MM.1S (cell line): ENCODE data around the gene SLC6A7.

Experiments used
- EZH2 ChIP-seq: fragments of 300-600 bp; sonication (generic); optimal IDR thresholded peaks from 2 replicates; pipeline ENCODE3; 2017; ENCODE audit warnings: low read depth, mild to moderate bottlenecking, antibody characterized with exemption, low read length, mixed read lengths
- EZH2phosphoT487 ChIP-seq: fragments of 300-600 bp; sonication (generic); IDR thresholded peaks from 2 replicates; pipeline ENCODE4 v1.6.1; 2018; ENCODE audit warnings: antibody characterized with exemption, low read length
- TF ChIP-seq, protein P1 (sequence below): fragments of 300-600 bp; sonication (generic); IDR thresholded peaks from 2 replicates; pipeline ENCODE4 v1.5.1; 2016; ENCODE audit warnings: antibody characterized with exemption, low read length, mixed read lengths

DNA sequence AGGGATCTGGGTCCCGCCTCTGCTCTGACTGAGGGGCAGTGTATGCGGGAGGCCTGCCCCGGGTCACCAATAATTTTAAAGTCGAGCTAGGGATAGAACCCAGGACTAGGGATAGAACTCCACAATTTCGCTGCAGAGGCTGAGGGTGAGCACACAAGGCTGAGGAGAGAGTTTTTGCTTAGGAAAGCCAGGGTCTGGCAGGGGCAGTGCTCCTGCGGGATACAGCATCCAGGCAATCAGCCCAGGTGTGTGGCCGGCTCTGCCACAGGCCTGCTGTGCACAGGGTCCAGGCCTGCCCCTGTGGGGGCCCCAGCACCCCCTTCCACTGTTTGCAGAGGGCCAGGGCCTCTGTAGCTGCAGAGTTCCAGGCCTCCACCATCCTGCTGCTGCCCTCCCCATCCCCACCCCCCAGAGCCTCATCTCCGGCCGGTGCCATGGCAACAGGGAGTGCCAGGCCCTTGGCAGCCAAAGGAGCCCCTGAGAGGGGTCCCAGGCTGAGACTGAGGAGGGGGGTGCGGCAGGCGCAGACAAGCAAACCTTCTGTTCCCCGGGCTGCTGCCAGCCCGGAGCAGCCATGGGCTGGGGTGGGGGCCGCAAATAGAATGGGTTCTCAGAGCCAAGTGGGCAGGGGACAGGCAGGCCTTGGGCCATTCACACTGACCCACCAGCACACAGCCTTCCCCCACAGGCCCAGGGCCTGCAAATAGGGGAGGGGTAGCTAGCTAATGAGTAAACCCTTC lies 42.8 kb upstream of the SLC6A7 start:
- TF ChIP-seq, protein P1, sequence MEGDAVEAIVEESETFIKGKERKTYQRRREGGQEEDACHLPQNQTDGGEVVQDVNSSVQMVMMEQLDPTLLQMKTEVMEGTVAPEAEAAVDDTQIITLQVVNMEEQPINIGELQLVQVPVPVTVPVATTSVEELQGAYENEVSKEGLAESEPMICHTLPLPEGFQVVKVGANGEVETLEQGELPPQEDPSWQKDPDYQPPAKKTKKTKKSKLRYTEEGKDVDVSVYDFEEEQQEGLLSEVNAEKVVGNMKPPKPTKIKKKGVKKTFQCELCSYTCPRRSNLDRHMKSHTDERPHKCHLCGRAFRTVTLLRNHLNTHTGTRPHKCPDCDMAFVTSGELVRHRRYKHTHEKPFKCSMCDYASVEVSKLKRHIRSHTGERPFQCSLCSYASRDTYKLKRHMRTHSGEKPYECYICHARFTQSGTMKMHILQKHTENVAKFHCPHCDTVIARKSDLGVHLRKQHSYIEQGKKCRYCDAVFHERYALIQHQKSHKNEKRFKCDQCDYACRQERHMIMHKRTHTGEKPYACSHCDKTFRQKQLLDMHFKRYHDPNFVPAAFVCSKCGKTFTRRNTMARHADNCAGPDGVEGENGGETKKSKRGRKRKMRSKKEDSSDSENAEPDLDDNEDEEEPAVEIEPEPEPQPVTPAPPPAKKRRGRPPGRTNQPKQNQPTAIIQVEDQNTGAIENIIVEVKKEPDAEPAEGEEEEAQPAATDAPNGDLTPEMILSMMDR, result no peak
- TF ChIP-seq EZH2phosphoT487 (no peak), EZH2 (no peak)
